ENCODE measurements around the gene FLT1.

Gene FLT1

GRCh38 chr13:28458608-28459007 is 36.3 kb downstream of the FLT1 start:
- Histone ChIP-seq H3K9me3 (ENCODE audit: insufficient read depth, low read length) (no peaks in the 10 kb centered on the region; the same call in 1 of the 2 replicates), H3K27me3 (ENCODE audit: insufficient read depth, insufficient read length) (no peaks in the 10 kb centered on the region), H3K4me3 (ENCODE audit: insufficient read length, low read depth) (no peak overlapping the region), H3K36me3 (ENCODE audit: insufficient read depth, insufficient read length, low read length) (peaks cover 19% of the 10 kb centered on the region), H3K9ac (ENCODE audit: insufficient read length, low read depth) (no peak overlapping the region), H3K4me1 (ENCODE audit: insufficient read depth, insufficient read length) (no peaks in the 10 kb centered on the region)
- no peak for DNase-seq (ENCODE audit: low read depth, low spot score)
- TF ChIP-seq ZNF274 (IDR thresholded peaks at IDR 0.05; ENCODE audit: low read depth, low read length) = no peak
- no peak for TF ChIP-seq SUZ12 (IDR thresholded peaks at IDR 0.05; ENCODE audit: extremely low read depth, insufficient read depth, insufficient read length)
- TF ChIP-seq YY1 (IDR thresholded peaks at IDR 0.05; ENCODE audit: insufficient read depth, insufficient read length) = no peak

- no peaks in the 10 kb centered on the region for H3K27me3 ChIP-seq (ENCODE audit: insufficient read depth, insufficient read length)
- H3K4me1 ChIP-seq (ENCODE audit: insufficient read depth, insufficient read length) = no peaks in the 10 kb centered on the region
- DNase-seq (ENCODE audit: low read depth, low spot score) = no peak
- no peak overlapping the region for H3K9ac ChIP-seq (ENCODE audit: insufficient read length, low read depth)
- no peaks in the 10 kb centered on the region; the same call in 1 of the 2 replicates for H3K9me3 ChIP-seq (ENCODE audit: insufficient read depth, low read length)
- peaks cover 19% of the 10 kb centered on the region for H3K36me3 ChIP-seq (ENCODE audit: insufficient read depth, insufficient read length, low read length)
- TF ChIP-seq ZNF274 (IDR thresholded peaks at IDR 0.05; ENCODE audit: low read depth, low read length) (no peak), YY1 (IDR thresholded peaks at IDR 0.05; ENCODE audit: insufficient read depth, insufficient read length) (no peak), SUZ12 (IDR thresholded peaks at IDR 0.05; ENCODE audit: extremely low read depth, insufficient read depth, insufficient read length) (no peak)
- no peak overlapping the region for H3K4me3 ChIP-seq (ENCODE audit: insufficient read length, low read depth)
Measured at GRCh38 chr13:28458051-28458450, 36.9 kb downstream of the FLT1 start.

- Histone ChIP-seq H3K36me3 (ENCODE audit: insufficient read depth, insufficient read length, low read length) (peaks cover 17% of the 10 kb centered on the region), H3K4me3 (ENCODE audit: insufficient read length, low read depth) (no peak overlapping the region)
- TF ChIP-seq YY1 (IDR thresholded peaks at IDR 0.05; ENCODE audit: insufficient read depth, insufficient read length) (no peak), SUZ12 (IDR thresholded peaks at IDR 0.05; ENCODE audit: extremely low read depth, insufficient read depth, insufficient read length) (no peak), ZNF274 (IDR thresholded peaks at IDR 0.05; ENCODE audit: low read depth, low read length) (no peak)
Measured at GRCh38 chr13:28457521-28457920, 37.4 kb downstream of the FLT1 start.

GRCh38 chr13:28455580-28456194 is 39.2 kb downstream of the FLT1 start:
- Histone ChIP-seq H3K4me1 (ENCODE audit: insufficient read depth, insufficient read length) (peaks cover 3% of the 10 kb centered on the region), H3K27me3 (ENCODE audit: insufficient read depth, insufficient read length) (no peaks in the 10 kb centered on the region), H3K9me3 (ENCODE audit: insufficient read depth, low read length) (no peaks in the 10 kb centered on the region; the same call in 1 of the 2 replicates), H3K36me3 (ENCODE audit: insufficient read depth, insufficient read length, low read length) (peaks cover 14% of the 10 kb centered on the region), H3K4me3 (ENCODE audit: insufficient read length, low read depth) (no peak overlapping the region), H3K9ac (ENCODE audit: insufficient read length, low read depth) (no peak overlapping the region)
- TF ChIP-seq ZNF274 (IDR thresholded peaks at IDR 0.05; ENCODE audit: low read depth, low read length) (no peak), SUZ12 (IDR thresholded peaks at IDR 0.05; ENCODE audit: extremely low read depth, insufficient read depth, insufficient read length) (no peak), YY1 (IDR thresholded peaks at IDR 0.05; ENCODE audit: insufficient read depth, insufficient read length) (no peak)
- DNase-seq (ENCODE audit: low read depth, low spot score) = no peak

More at GRCh38 chr13:28457521-28457920, 37.4 kb downstream of the FLT1 start:
- Histone ChIP-seq H3K27me3 (ENCODE audit: insufficient read depth, insufficient read length) (no peaks in the 10 kb centered on the region), H3K9ac (ENCODE audit: insufficient read length, low read depth) (no peak overlapping the region), H3K4me1 (ENCODE audit: insufficient read depth, insufficient read length) (no peaks in the 10 kb centered on the region), H3K9me3 (ENCODE audit: insufficient read depth, low read length) (no peaks in the 10 kb centered on the region; the same call in 1 of the 2 replicates)
- DNase-seq (ENCODE audit: low read depth, low spot score) = no peak

- no peak overlapping the region for H3K9ac ChIP-seq (ENCODE audit: insufficient read length, low read depth)
- H3K4me3 ChIP-seq (ENCODE audit: insufficient read length, low read depth) = no peak overlapping the region
- H3K27me3 ChIP-seq (ENCODE audit: insufficient read depth, insufficient read length) = no peaks in the 10 kb centered on the region
- peaks cover 4% of the 10 kb centered on the region for H3K36me3 ChIP-seq (ENCODE audit: insufficient read depth, insufficient read length, low read length)
- no peak for DNase-seq (ENCODE audit: low read depth, low spot score)
- TF ChIP-seq SUZ12 (IDR thresholded peaks at IDR 0.05; ENCODE audit: extremely low read depth, insufficient read depth, insufficient read length) (no peak), YY1 (IDR thresholded peaks at IDR 0.05; ENCODE audit: insufficient read depth, insufficient read length) (no peak), ZNF274 (IDR thresholded peaks at IDR 0.05; ENCODE audit: low read depth, low read length) (no peak)
- H3K4me1 ChIP-seq (ENCODE audit: insufficient read depth, insufficient read length) = peaks cover 7% of the 10 kb centered on the region
- peaks cover 11% of the 10 kb centered on the region for H3K9me3 ChIP-seq (ENCODE audit: insufficient read depth, low read length)
Measured at GRCh38 chr13:28452755-28453154, 42.2 kb downstream of the FLT1 start.

- Histone ChIP-seq H3K27me3 (ENCODE audit: insufficient read depth, insufficient read length) (no peaks in the 10 kb centered on the region), H3K36me3 (ENCODE audit: insufficient read depth, insufficient read length, low read length) (peaks cover 4% of the 10 kb centered on the region), H3K9me3 (ENCODE audit: insufficient read depth, low read length) (peaks cover 12% of the 10 kb centered on the region), H3K9ac (ENCODE audit: insufficient read length, low read depth) (no peak overlapping the region), H3K4me3 (ENCODE audit: insufficient read length, low read depth) (no peak overlapping the region), H3K4me1 (ENCODE audit: insufficient read depth, insufficient read length) (peaks cover 7% of the 10 kb centered on the region)
- DNase-seq (ENCODE audit: low read depth, low spot score) = no peak
- no peak for TF ChIP-seq SUZ12 (IDR thresholded peaks at IDR 0.05; ENCODE audit: extremely low read depth, insufficient read depth, insufficient read length)
- TF ChIP-seq ZNF274 (IDR thresholded peaks at IDR 0.05; ENCODE audit: low read depth, low read length) = no peak
- TF ChIP-seq YY1 (IDR thresholded peaks at IDR 0.05; ENCODE audit: insufficient read depth, insufficient read length) = no peak
Measured at GRCh38 chr13:28451482-28452217, 43.3 kb downstream of the FLT1 start.

Measured in NT2/D1 (cell line).